Karpas-422 (cell line): ENCODE results near the gene HMGN3. TPM values are rescaled to one million over a fixed set of nuclear protein-coding genes. Genes with fewer than 3 reads are reported as not detected.
A peak's percentile ranks its signal among the peaks of the same experiment; 100 is the strongest.

ENCODE experiments used
- DNase-seq: peaks from one replicate; pipeline ENCODE4 v3.0.0-alpha.2; 2015
- H2AFZ ChIP-seq: fragments of 200-600 bp; sonication (generic); 2 replicates; pipeline ENCODE4 v1.6.1; 2014; ENCODE audit warnings: antibody characterized with exemption, low read length, mixed read lengths
- H3K27ac ChIP-seq: fragments of 200-600 bp; sonication (generic); 2 replicates; pipeline ENCODE4 v1.5.1; 2014; ENCODE audit warnings: mild to moderate bottlenecking, low read length, moderate library complexity
- H3K27me3 ChIP-seq: fragments of 200-600 bp; sonication (generic); 2 replicates; pipeline ENCODE4 v1.6.1; 2014; ENCODE audit warnings: low read length, mixed read lengths
- H3K36me3 ChIP-seq: fragments of 200-600 bp; sonication (generic); 2 replicates; pipeline ENCODE4 v1.6.1; 2014; ENCODE audit warnings: low read length, mixed read lengths; ENCODE audit not compliant: insufficient read depth
- H3K4me1 ChIP-seq: fragments of 200-600 bp; sonication (generic); 2 replicates; pipeline ENCODE4 v1.6.1; 2014; ENCODE audit warnings: mild to moderate bottlenecking, low read length, mixed read lengths
- H3K4me2 ChIP-seq: fragments of 200-600 bp; sonication (generic); 2 replicates; pipeline ENCODE4 v1.6.1; 2014; ENCODE audit warnings: low read length, low read depth, mild to moderate bottlenecking; ENCODE audit not compliant: poor library complexity, severe bottlenecking
- H3K4me3 ChIP-seq: fragments of 200-600 bp; sonication (generic); 2 replicates; pipeline ENCODE4 v1.5.1; 2014; ENCODE audit warnings: mild to moderate bottlenecking, antibody characterized with exemption, low read length, mixed read lengths
- H3K79me2 ChIP-seq: fragments of 200-600 bp; sonication (generic); 2 replicates; pipeline ENCODE4 v1.6.1; 2014; ENCODE audit warnings: mild to moderate bottlenecking, low read length, mixed read lengths
- H3K9ac ChIP-seq: fragments of 200-600 bp; sonication (generic); 2 replicates; pipeline ENCODE4 v1.6.0; 2014; ENCODE audit warnings: low read length
- H3K9me2 ChIP-seq: fragments of 200-600 bp; sonication (generic), shearing (Covaris generic); replicated peaks from 2 replicates; pipeline ENCODE4 v1.6.0; 2014; ENCODE audit warnings: mild to moderate bottlenecking, low read length, moderate library complexity; ENCODE audit not compliant: insufficient read depth
- H3K9me3 ChIP-seq: fragments of 300-700, 200-600 bp; sonication (generic); 2 replicates; pipeline ENCODE4 v1.6.1; 2014; ENCODE audit warnings: low read length, mixed read lengths
- H4K20me1 ChIP-seq: fragments of 200-600 bp; sonication (generic); 2 replicates; pipeline ENCODE4 v1.6.1; 2014; ENCODE audit warnings: mild to moderate bottlenecking, antibody characterized with exemption, low read length, low read depth; ENCODE audit not compliant: insufficient read depth
- total RNA-seq: library from RNA; depleted of rRNA; stranded (reverse); fragments of >200 nt; shearing (Covaris generic); gene quantifications from 2 replicates; pipeline ENCODE4 v1.2.3, GENCODE V29; 2014; ENCODE audit warnings: low replicate concordance

The HMGN3 gene
- total RNA-seq, 1 experiment from 2014 or later, result 125 TPM

DNA sequence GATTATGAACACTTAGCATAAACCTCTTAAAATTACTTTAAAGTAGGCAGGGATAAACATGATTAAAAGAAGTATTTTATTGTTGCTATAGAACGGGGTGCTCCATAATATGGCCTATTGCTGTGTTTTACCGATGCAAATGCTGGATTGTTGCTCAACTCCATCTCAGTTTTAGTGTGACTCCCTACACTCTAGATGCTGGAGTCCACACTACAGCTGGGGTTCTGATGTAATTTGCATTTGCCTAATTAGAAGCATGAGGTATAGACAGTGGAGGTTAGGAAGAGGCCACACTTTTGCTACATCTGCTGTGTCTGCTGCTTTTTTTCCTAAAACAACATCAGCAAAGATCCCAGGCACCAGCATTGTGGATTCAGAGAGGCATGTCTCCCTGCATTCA lies 6.7 kb upstream of the HMGN3 start:
- no peak for DNase-seq
- Histone ChIP-seq H3K79me2 (no peaks in the 10 kb centered on the region), H4K20me1 (no peaks in the 10 kb centered on the region), H3K4me3 (no peak overlapping the region), H3K9ac (no peak overlapping the region), H3K9me2 (no peaks in the 10 kb centered on the region), H3K36me3 (no peaks in the 10 kb centered on the region), H3K4me2 (no peak overlapping the region), H2AFZ (no peak overlapping the region), H3K27me3 (no peaks in the 10 kb centered on the region), H3K27ac (no peak overlapping the region), H3K4me1 (no peaks in the 10 kb centered on the region), H3K9me3 (no peaks in the 10 kb centered on the region)

DNA sequence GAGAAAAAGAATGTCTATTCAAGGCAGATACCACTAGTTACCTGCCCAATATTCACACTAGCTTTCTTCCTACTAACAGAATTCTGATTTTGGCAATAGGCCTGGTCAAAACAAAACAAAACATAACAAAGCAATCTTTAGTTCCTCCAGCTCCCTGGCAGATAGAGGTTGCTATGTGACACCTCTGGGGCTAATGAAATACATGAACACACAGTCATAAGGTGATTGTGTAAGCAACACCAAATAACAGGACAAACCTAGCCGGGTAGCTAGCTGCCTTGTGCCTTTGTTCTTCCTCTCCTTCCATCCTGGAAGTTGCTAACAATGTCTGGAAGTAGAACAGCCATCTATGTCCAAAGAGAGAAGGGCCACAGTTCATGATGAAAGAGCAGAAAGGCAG lies 6.0 kb upstream of the HMGN3 start:
- Histone ChIP-seq H3K36me3 (no peaks in the 10 kb centered on the region), H3K4me1 (no peaks in the 10 kb centered on the region), H3K9me2 (no peaks in the 10 kb centered on the region), H3K27me3 (no peaks in the 10 kb centered on the region), H4K20me1 (no peaks in the 10 kb centered on the region), H3K4me2 (no peak overlapping the region), H2AFZ (no peak overlapping the region), H3K27ac (no peak overlapping the region), H3K79me2 (no peaks in the 10 kb centered on the region), H3K9ac (no peak overlapping the region), H3K9me3 (no peaks in the 10 kb centered on the region), H3K4me3 (no peak overlapping the region)
- no peak for DNase-seq

GRCh38 chr6:79239536-79240168 lies 5.2 kb upstream of the HMGN3 start:
- Histone ChIP-seq H2AFZ (no peak overlapping the region), H3K4me1 (peaks cover 4% of the 10 kb centered on the region), H3K4me2 (no peak overlapping the region), H3K27ac (no peak overlapping the region), H3K36me3 (no peaks in the 10 kb centered on the region), H3K27me3 (no peaks in the 10 kb centered on the region), H3K9me3 (no peaks in the 10 kb centered on the region), H3K4me3 (no peak overlapping the region), H3K9me2 (no peaks in the 10 kb centered on the region), H3K9ac (no peak overlapping the region), H3K79me2 (no peaks in the 10 kb centered on the region), H4K20me1 (no peaks in the 10 kb centered on the region)
- no peak for DNase-seq

GRCh38 chr6:79238919-79239318 lies 4.4 kb upstream of the HMGN3 start:
- no peaks in the 10 kb centered on the region for H3K9me3 ChIP-seq
- no peak overlapping the region for H3K27ac ChIP-seq
- H3K4me2 ChIP-seq, result no peak overlapping the region
- no peaks in the 10 kb centered on the region for H4K20me1 ChIP-seq
- H3K4me3 ChIP-seq, result no peak overlapping the region
- H3K36me3 ChIP-seq, result no peaks in the 10 kb centered on the region
- no peaks in the 10 kb centered on the region for H3K27me3 ChIP-seq
- H3K9me2 ChIP-seq, result no peaks in the 10 kb centered on the region
- peaks cover 4% of the 10 kb centered on the region for H3K79me2 ChIP-seq
- no peak overlapping the region for H2AFZ ChIP-seq
- DNase-seq, result no peak
- H3K4me1 ChIP-seq, result peaks cover 4% of the 10 kb centered on the region
- H3K9ac ChIP-seq, result no peak overlapping the region

GRCh38 chr6:79236711-79237110 lies 2.2 kb upstream of the HMGN3 start:
- Histone ChIP-seq H3K9me3 (no peaks in the 10 kb centered on the region), H3K4me2 (no peak overlapping the region), H3K27ac (no peak overlapping the region), H3K4me1 (peaks cover 20% of the 10 kb centered on the region), H3K79me2 (peaks cover 24% of the 10 kb centered on the region), H2AFZ (no peak overlapping the region), H3K27me3 (no peaks in the 10 kb centered on the region), H4K20me1 (no peaks in the 10 kb centered on the region), H3K36me3 (no peaks in the 10 kb centered on the region), H3K9me2 (no peaks in the 10 kb centered on the region), H3K4me3 (no peak overlapping the region), H3K9ac (no peak overlapping the region)
- no peak for DNase-seq

- Histone ChIP-seq H3K9ac (peak overlapping the region; percentile 92), H3K9me3 (no peaks in the 10 kb centered on the region), H3K27me3 (no peaks in the 10 kb centered on the region), H3K27ac (peak overlapping the region; percentile 74), H3K4me3 (peak overlapping the region; percentile 90), H4K20me1 (no peaks in the 10 kb centered on the region), H3K4me2 (peak overlapping the region; percentile 88), H3K9me2 (no peaks in the 10 kb centered on the region), H2AFZ (peak overlapping the region; percentile 85), H3K79me2 (peaks cover 55% of the 10 kb centered on the region), H3K36me3 (peaks cover 3% of the 10 kb centered on the region; the same call in 1 of the 2 replicates), H3K4me1 (peaks cover 27% of the 10 kb centered on the region)
- peak; percentile 91 for DNase-seq
These were observed 802 bp downstream of the HMGN3 start for GRCh38 chr6:79233611-79234149.

DNA sequence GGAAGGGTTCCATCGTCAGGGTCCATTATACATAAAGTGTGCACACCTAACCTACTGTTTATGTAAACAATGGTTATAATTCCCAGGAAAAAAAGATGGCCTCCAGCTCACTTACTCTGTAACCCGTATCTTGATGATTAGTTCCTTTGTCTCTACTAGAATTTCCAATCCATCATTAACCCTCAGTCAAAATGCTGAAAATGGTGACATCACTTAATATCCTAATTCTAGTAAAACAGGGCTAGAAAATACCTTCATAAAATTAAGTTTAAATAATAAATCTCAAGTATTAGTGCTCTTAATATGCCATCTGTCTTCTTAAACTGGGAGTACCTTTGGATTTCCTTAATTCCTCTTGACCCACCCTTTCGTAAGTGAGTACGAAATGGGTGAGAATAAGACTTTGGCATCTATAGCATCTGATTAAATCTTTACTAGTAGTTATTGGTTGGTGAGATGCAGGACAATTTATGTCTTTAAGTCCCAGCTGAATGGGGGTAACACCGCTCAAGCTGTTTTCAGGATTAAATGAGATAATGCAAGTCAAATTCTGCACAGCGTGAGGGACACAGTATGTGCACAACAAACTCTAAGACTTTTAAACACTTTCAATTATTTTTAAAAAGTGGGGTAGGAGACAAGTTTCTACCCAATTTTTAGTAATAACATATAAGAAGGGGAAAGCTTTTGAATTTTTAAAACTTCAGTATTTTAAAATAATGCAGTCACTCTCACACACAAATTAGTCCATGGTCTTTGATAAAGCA lies 1.6 kb downstream of the HMGN3 start:
- H3K9me3 ChIP-seq, result no peaks in the 10 kb centered on the region
- H4K20me1 ChIP-seq, result no peaks in the 10 kb centered on the region
- no peak overlapping the region for H2AFZ ChIP-seq
- H3K9ac ChIP-seq, result peak overlapping the region; percentile 92
- no peak for DNase-seq
- no peaks in the 10 kb centered on the region for H3K9me2 ChIP-seq
- peak overlapping the region; percentile 90 for H3K4me3 ChIP-seq
- peaks cover 63% of the 10 kb centered on the region for H3K79me2 ChIP-seq
- peak overlapping the region; percentile 88 for H3K4me2 ChIP-seq
- no peaks in the 10 kb centered on the region for H3K27me3 ChIP-seq
- peak overlapping the region; percentile 74 for H3K27ac ChIP-seq
- peaks cover 27% of the 10 kb centered on the region for H3K4me1 ChIP-seq
- peaks cover 3% of the 10 kb centered on the region; the same call in 1 of the 2 replicates for H3K36me3 ChIP-seq

DNA sequence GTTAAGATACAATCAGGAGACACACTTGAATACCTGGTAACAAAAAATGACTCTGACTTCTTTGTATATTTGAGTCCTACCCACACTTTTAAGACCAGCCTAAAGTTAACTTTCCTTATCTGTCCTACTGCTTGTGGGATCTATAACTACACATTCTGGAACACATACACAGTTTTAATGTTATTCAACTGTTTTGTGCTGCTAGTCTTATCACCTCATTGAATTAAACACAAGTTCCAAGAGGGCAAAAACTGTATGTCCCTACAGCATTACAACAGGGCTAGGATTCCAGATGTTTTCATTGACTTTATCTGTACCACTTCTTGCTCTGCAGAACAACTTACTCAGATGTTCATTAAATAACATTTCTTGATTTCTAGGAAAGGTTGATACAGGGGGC lies 2.8 kb downstream of the HMGN3 start:
- Histone ChIP-seq H2AFZ (no peak overlapping the region), H3K36me3 (peaks cover 3% of the 10 kb centered on the region; the same call in 1 of the 2 replicates), H3K4me1 (peaks cover 27% of the 10 kb centered on the region), H3K79me2 (peaks cover 75% of the 10 kb centered on the region), H4K20me1 (no peaks in the 10 kb centered on the region), H3K4me3 (no peak overlapping the region), H3K27ac (peak overlapping the region; percentile 23; the same call in 1 of the 2 replicates), H3K9ac (no peak overlapping the region), H3K9me3 (no peaks in the 10 kb centered on the region), H3K4me2 (peak overlapping the region; percentile 88), H3K27me3 (no peaks in the 10 kb centered on the region), H3K9me2 (no peaks in the 10 kb centered on the region)
- DNase-seq, result no peak
